Osteocyte (in vitro differentiated cells): Measurements from ENCODE around the gene GRK6. TPM values are rescaled to one million over a fixed set of nuclear protein-coding genes. Genes with fewer than 3 reads are reported as not detected.

Experiments
- DNase-seq: peaks from one replicate; pipeline ENCODE4 v3.0.0; 2021; ENCODE audit warnings: mixed read lengths; ENCODE audit not compliant: unreplicated experiment; ENCODE audit errors: extremely low spot score
- H3K27ac Mint-ChIP-seq: one replicate; pipeline ENCODE4 v1.8.0; 2021; ENCODE audit warnings: mild to moderate bottlenecking, mixed read lengths; ENCODE audit not compliant: unreplicated experiment
- H3K27me3 Mint-ChIP-seq: one replicate; pipeline ENCODE4 v1.8.0; 2021; ENCODE audit warnings: mixed read lengths; ENCODE audit not compliant: unreplicated experiment
- H3K36me3 Mint-ChIP-seq: one replicate; pipeline ENCODE4 v1.8.0; 2021; ENCODE audit warnings: mixed read lengths; ENCODE audit not compliant: unreplicated experiment
- H3K4me1 Mint-ChIP-seq: one replicate; pipeline ENCODE4 v1.8.0; 2021; ENCODE audit warnings: mixed read lengths; ENCODE audit not compliant: unreplicated experiment
- H3K4me3 Mint-ChIP-seq: one replicate; pipeline ENCODE4 v1.8.0; 2021; ENCODE audit warnings: mild to moderate bottlenecking, moderate library complexity, mixed read lengths; ENCODE audit not compliant: unreplicated experiment
- H3K9me3 Mint-ChIP-seq: one replicate; pipeline ENCODE4 v1.8.0; 2021; ENCODE audit warnings: mixed read lengths; ENCODE audit not compliant: unreplicated experiment
- CTCF ChIP-seq: fragments of 200-600 bp; sonication (generic); IDR thresholded peaks from 2 replicates; pipeline ENCODE4 v1.5.0; 2021; ENCODE audit warnings: antibody characterized with exemption, mild to moderate bottlenecking, moderate library complexity
- total RNA-seq: library from RNA; stranded (reverse); gene quantifications from 2 replicates; pipeline ENCODE4 v1.2.1, GENCODE V29; 2021

The GRK6 gene
- total RNA-seq, 1 donor from 2014 or later = 38.2 TPM

- H3K36me3 Mint-ChIP-seq = no peaks in the 10 kb centered on the region
- H3K9me3 Mint-ChIP-seq = no peaks in the 10 kb centered on the region
- DNase-seq = no peak
- H3K27ac Mint-ChIP-seq = no peak overlapping the region
- no peak for TF ChIP-seq CTCF
- H3K27me3 Mint-ChIP-seq = peaks cover 10% of the 10 kb centered on the region
- peaks cover 20% of the 10 kb centered on the region for H3K4me1 Mint-ChIP-seq
- no peak overlapping the region for H3K4me3 Mint-ChIP-seq
Observed at GRCh38 chr5:177387405-177387804, 39.1 kb upstream of the GRK6 start.

GRCh38 chr5:177388521-177389052 is 37.9 kb upstream of the GRK6 start:
- no peak for DNase-seq
- no peak for TF ChIP-seq CTCF
- Mint-ChIP-seq H3K27ac (no peak overlapping the region), H3K4me3 (no peak overlapping the region), H3K36me3 (no peaks in the 10 kb centered on the region), H3K27me3 (peaks cover 4% of the 10 kb centered on the region), H3K4me1 (peaks cover 20% of the 10 kb centered on the region), H3K9me3 (no peaks in the 10 kb centered on the region)

GRCh38 chr5:177389241-177390169 is 37.0 kb upstream of the GRK6 start:
- Mint-ChIP-seq H3K36me3 (no peaks in the 10 kb centered on the region), H3K4me3 (peak overlapping the region; percentile 7)

GRCh38 chr5:177390363-177391300 is 35.8 kb upstream of the GRK6 start:
- H3K27ac Mint-ChIP-seq = peak overlapping the region; percentile 61
- H3K36me3 Mint-ChIP-seq = no peaks in the 10 kb centered on the region
- H3K4me1 Mint-ChIP-seq = peaks cover 20% of the 10 kb centered on the region
- peaks cover 4% of the 10 kb centered on the region for H3K27me3 Mint-ChIP-seq
- H3K4me3 Mint-ChIP-seq = no peak overlapping the region
- TF ChIP-seq CTCF = peak; percentile 98
- no peaks in the 10 kb centered on the region for H3K9me3 Mint-ChIP-seq
- DNase-seq = peak; percentile 94

More at GRCh38 chr5:177389241-177390169, 37.0 kb upstream of the GRK6 start:
- Mint-ChIP-seq H3K27me3 (no peaks in the 10 kb centered on the region), H3K4me1 (peaks cover 20% of the 10 kb centered on the region), H3K9me3 (no peaks in the 10 kb centered on the region), H3K27ac (peak overlapping the region; percentile 77)
- no peak for DNase-seq
- TF ChIP-seq CTCF = no peak
